ENCODE measurements around the gene TMCC2. TPM values are rescaled to one million over a fixed set of nuclear protein-coding genes. Genes with fewer than 3 reads are reported as not detected.

Gene TMCC2
- total RNA-seq, 1 experiment from 2014 or later, result 2.7 TPM

DNA sequence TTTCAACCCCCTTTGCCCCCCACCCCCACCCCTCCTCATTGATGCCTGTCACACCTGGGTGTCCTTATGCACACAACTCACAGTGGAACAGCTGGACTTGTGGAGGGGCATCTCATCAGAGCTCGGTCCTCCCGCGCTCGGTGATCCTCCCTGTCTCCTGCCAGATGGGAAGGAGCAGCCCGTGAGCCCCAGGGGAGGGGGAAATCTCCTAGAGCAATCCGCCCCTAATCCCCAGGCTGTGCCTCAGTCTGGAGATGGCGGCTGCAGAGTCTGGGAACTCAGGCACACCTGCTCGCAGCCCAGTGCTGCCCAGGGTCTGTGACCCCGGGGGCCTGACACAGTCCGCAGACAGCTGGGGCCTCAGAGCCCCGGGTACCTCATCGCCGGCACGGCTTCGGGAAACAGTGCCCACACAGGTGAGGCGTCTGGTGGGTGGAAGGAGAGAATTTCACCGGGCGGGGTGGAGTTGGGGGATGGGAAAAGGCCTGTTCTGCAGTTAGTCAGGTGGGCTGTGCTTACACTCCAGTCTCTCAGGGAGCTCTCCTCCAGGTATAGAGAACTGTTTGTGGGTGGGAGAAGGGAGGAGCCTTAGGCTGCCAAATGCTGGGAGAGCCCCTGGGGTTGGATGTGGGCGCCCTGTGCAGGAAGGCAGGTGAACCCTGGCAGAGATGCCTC lies 29.3 kb downstream of the TMCC2 start:
- Histone ChIP-seq H3K36me3 (ENCODE audit: control insufficient read depth in 1 of 2, insufficient read depth in 2 of 2, low read length in 2 of 2) (no peaks in the 10 kb centered on the region), H3K79me2 (ENCODE audit: insufficient read depth, low read length) (no peaks in the 10 kb centered on the region), H3K4me2 (ENCODE audit: low read length) (no peak overlapping the region), H3K27me3 (ENCODE audit: insufficient read depth, low read length) (no peaks in the 10 kb centered on the region), H3K4me1 (ENCODE audit: control insufficient read depth in 1 of 2, insufficient read depth in 2 of 2, low read length in 2 of 2) (peaks cover 21 to 46% of the 10 kb centered on the region in 2 experiments), H3K4me3 (replicated peaks in 1 of 2; ENCODE audit: low read depth in 1 of 2, low read length in 2 of 2) (no peak overlapping the region), H3K9me2 (ENCODE audit: insufficient read depth) (no peaks in the 10 kb centered on the region), H2AFZ (ENCODE audit: low read depth, low read length, poor library complexity, severe bottlenecking) (no peak overlapping the region), H3K27ac (ENCODE audit: low read depth, low read length) (no peak overlapping the region), H4K20me1 (ENCODE audit: insufficient read depth) (no peaks in the 10 kb centered on the region), H3K9me3 (ENCODE audit: control insufficient read depth in 1 of 2, insufficient read depth in 1 of 2, low read depth in 1 of 2, low read length in 2 of 2) (no peaks in the 10 kb centered on the region), H3K9ac (ENCODE audit: low read length) (no peak overlapping the region)
- ChIA-PET POLR2A (interaction anchor here (1.9 kb wide), 1 partner anchor 14 kb away, joined by 5 read pairs; no protein-coding TSS in a partner anchor), CTCF (interaction anchor here (0.8 to 4.6 kb wide), 15 partner anchors 8 to 450 kb away, joined by 3 to 66 read pairs (median 10); partner anchors contain the start of genes RBBP5 and TMCC2), RAD21 (ENCODE audit: low non-redundant PET in 1 of 2, low total read pairs in 2 of 2, uncharacterized antibody in 2 of 2, unreplicated experiment in 2 of 2) (interaction anchor here (0.6 to 2.6 kb wide), 9 partner anchors 14 to 280 kb away, joined by 3 to 20 read pairs (median 6); no protein-coding TSS in a partner anchor)
- intact Hi-C loops (cut with micrococcal nuclease), result loop anchor here (1.0 to 5.0 kb wide), 8 partner anchors 28 to 449 kb away; partner anchors contain the start of gene DSTYK
- no peak for TF ChIP-seq ELF1 (IDR thresholded peaks at IDR 0.05; ENCODE audit: borderline replicate concordance, low read depth)
- TF ChIP-seq FOSL1 (IDR thresholded peaks at IDR 0.05; ENCODE audit: low read depth), result no peak
- TF ChIP-seq CBX3 (IDR thresholded peaks at IDR 0.05; ENCODE audit: low read depth), result no peak
- no peak for TF ChIP-seq RAD21 (IDR thresholded peaks at IDR 0.05; ENCODE audit: low read depth)
- TF ChIP-seq CTCF (IDR thresholded peaks at IDR 0.05 in 2 of 3, conservative IDR thresholded peaks at IDR 0.05 in 1 of 3; ENCODE audit: borderline replicate concordance in 1 of 3, insufficient read depth in 1 of 3, low read depth in 2 of 3, low read length in 2 of 3), result no peak
- no peak for TF ChIP-seq CEBPB (IDR thresholded peaks at IDR 0.05; ENCODE audit: low read depth)
- BruUV-seq (replicated peaks), result no TSS peak
- ATAC-seq (no peak), DNase-seq (ENCODE audit: low read depth, low spot score) (no peak)
